Activated T-cell treated with anti-CD3 and anti-CD28 coated beads, Interleukin-2, amount 50 U/mL, for 48 hours (primary cell): ENCODE measurements around the gene CPT1B.
"Not testable (repeated sequence)": the region's sequence is repeated elsewhere in the genome, so short reads cannot be mapped to it uniquely, and the experiment has no call there.

Experiments
- DNase-seq, 2 experiments: peaks; one replicate each; pipeline ENCODE4 v3.0.0-alpha.2; 2020

CPT1B gene

GRCh38 chr22:50577987-50578775 is at the start of gene CPT1B:
Gene CPT1B (minus strand): TSS chr22:50578427. CDS start chr22:50577915, 512 bp downstream.
- no peak for DNase-seq

GRCh38 chr22:50626850-50627641 is 48.8 kb upstream of the CPT1B start:
- DNase-seq: no peak

- no peak for DNase-seq
Measured at GRCh38 chr22:50626314-50626849, 48.2 kb upstream of the CPT1B start.

- DNase-seq: no peak
Measured at GRCh38 chr22:50625568-50626313, 47.5 kb upstream of the CPT1B start.

GRCh38 chr22:50625131-50625567 is 46.9 kb upstream of the CPT1B start:
- DNase-seq: no peak

- DNase-seq: no peak
Measured at GRCh38 chr22:50624347-50625130, 46.3 kb upstream of the CPT1B start.

GRCh38 chr22:50622723-50623327 is 44.6 kb upstream of the CPT1B start:
- DNase-seq: no peak

GRCh38 chr22:50621948-50622722 is 43.9 kb upstream of the CPT1B start:
- DNase-seq: peak; percentile 53 to 54

- peak; percentile 77 to 78 for DNase-seq
Measured at GRCh38 chr22:50621356-50621880, 43.2 kb upstream of the CPT1B start.

- peak; percentile 75 to 77 for DNase-seq
Measured at GRCh38 chr22:50620593-50621355, 42.5 kb upstream of the CPT1B start.

- not testable (repeated sequence) for DNase-seq
Measured at GRCh38 chr22:50614296-50614695, 36.1 kb upstream of the CPT1B start.

GRCh38 chr22:50613291-50613981 is 35.2 kb upstream of the CPT1B start:
- no peak for DNase-seq

GRCh38 chr22:50612528-50613221 is 34.4 kb upstream of the CPT1B start:
- no peak for DNase-seq

- DNase-seq: no peak
Measured at GRCh38 chr22:50612168-50612527, 33.9 kb upstream of the CPT1B start.

- no peak for DNase-seq
Measured at GRCh38 chr22:50611341-50612060, 33.3 kb upstream of the CPT1B start.

- no peak for DNase-seq
Measured at GRCh38 chr22:50610581-50610980, 32.4 kb upstream of the CPT1B start.

- DNase-seq: no peak
Measured at GRCh38 chr22:50610041-50610451, 31.8 kb upstream of the CPT1B start.

- no peak for DNase-seq
Measured at GRCh38 chr22:50609599-50609998, 31.4 kb upstream of the CPT1B start.
